ENCODE measurements around the gene TCF7L1. TPM values are rescaled to one million over a fixed set of nuclear protein-coding genes. Genes with fewer than 3 reads are reported as not detected.

Gene TCF7L1
- total RNA-seq, 2 experiments from 2014 or later = not detected

- peaks cover 15% of the 10 kb centered on the region for H3K27me3 Mint-ChIP-seq
- Histone ChIP-seq H3K9me3 (ENCODE audit: control insufficient read depth in 1 of 2, insufficient read depth in 1 of 2, low read length in 2 of 2) (no peaks in the 10 kb centered on the region), H3K36me3 (ENCODE audit: insufficient read depth, low read length) (no peaks in the 10 kb centered on the region), H3K27me3 (ENCODE audit: control insufficient read depth in 1 of 2, insufficient read depth in 2 of 2, low read length in 2 of 2) (no peaks in the 10 kb centered on the region), H3K4me3 (ENCODE audit: low read length) (no peak overlapping the region), H3K4me1 (ENCODE audit: insufficient read depth, low read length) (no peaks in the 10 kb centered on the region), H3K27ac (ENCODE audit: low read depth in 1 of 2, low read length in 2 of 2) (no peak overlapping the region)
- CTCF ChIA-PET = no interaction called here
- DNase-seq = no peak
- no peaks in the 10 kb centered on the region for H3K4me1 Mint-ChIP-seq (ENCODE audit: low read depth)
- TF ChIP-seq, protein P1, sequence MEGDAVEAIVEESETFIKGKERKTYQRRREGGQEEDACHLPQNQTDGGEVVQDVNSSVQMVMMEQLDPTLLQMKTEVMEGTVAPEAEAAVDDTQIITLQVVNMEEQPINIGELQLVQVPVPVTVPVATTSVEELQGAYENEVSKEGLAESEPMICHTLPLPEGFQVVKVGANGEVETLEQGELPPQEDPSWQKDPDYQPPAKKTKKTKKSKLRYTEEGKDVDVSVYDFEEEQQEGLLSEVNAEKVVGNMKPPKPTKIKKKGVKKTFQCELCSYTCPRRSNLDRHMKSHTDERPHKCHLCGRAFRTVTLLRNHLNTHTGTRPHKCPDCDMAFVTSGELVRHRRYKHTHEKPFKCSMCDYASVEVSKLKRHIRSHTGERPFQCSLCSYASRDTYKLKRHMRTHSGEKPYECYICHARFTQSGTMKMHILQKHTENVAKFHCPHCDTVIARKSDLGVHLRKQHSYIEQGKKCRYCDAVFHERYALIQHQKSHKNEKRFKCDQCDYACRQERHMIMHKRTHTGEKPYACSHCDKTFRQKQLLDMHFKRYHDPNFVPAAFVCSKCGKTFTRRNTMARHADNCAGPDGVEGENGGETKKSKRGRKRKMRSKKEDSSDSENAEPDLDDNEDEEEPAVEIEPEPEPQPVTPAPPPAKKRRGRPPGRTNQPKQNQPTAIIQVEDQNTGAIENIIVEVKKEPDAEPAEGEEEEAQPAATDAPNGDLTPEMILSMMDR (IDR thresholded peaks at IDR 0.05) = no peak
- no peak overlapping the region for H3K4me3 Mint-ChIP-seq
- H3K9me3 Mint-ChIP-seq = no peaks in the 10 kb centered on the region
- no peaks in the 10 kb centered on the region for H3K36me3 Mint-ChIP-seq (ENCODE audit: low read depth)
- intact Hi-C loops (cut with DNase I, micrococcal nuclease) = no loop called here
- H3K27ac Mint-ChIP-seq = no peak overlapping the region
- POLR2A ChIA-PET = interaction anchor here (0.8 kb wide), 1 partner anchor 143 kb away, joined by 3 read pairs; no protein-coding TSS in a partner anchor
- no peak for ATAC-seq (ENCODE audit: poor library complexity)
Observed at GRCh38 chr2:85166021-85166420, 32.8 kb downstream of the TCF7L1 start.

DNA sequence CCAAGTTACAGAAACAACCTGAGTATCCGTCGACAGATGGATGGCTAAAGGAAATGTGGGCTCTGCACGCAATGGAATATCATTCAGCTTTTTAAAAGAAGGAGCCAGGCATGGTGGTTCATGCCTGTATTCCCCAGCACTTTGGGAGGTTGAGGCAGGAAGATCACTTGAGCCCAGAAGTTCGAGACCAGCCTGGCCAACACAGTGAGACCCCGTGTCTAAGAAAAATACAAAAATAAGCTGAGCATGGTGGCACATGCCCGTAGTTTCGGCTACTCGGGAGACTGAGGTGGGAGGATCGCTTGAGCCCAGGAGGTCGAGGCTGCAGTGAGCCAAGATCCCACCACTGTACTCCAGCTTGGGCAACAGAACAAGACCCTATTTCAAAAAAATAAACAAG, 34.3 kb downstream of the TCF7L1 start:
- POLR2A ChIA-PET = interaction anchor here (0.6 kb wide), 1 partner anchor 150 kb away, joined by 3 read pairs; no protein-coding TSS in a partner anchor
- Mint-ChIP-seq H3K36me3 (ENCODE audit: low read depth) (no peaks in the 10 kb centered on the region), H3K27ac (no peak overlapping the region), H3K27me3 (peaks cover 9% of the 10 kb centered on the region), H3K4me3 (no peak overlapping the region), H3K9me3 (no peaks in the 10 kb centered on the region), H3K4me1 (ENCODE audit: low read depth) (no peaks in the 10 kb centered on the region)
- no peak for DNase-seq
- Histone ChIP-seq H3K9me3 (ENCODE audit: control insufficient read depth in 1 of 2, insufficient read depth in 1 of 2, low read length in 2 of 2) (peaks cover 0 to 11% of the 10 kb centered on the region in 2 experiments), H3K4me3 (ENCODE audit: low read length) (no peak overlapping the region), H3K27ac (ENCODE audit: low read depth in 1 of 2, low read length in 2 of 2) (no peak overlapping the region), H3K36me3 (ENCODE audit: insufficient read depth, low read length) (no peaks in the 10 kb centered on the region), H3K4me1 (ENCODE audit: insufficient read depth, low read length) (no peaks in the 10 kb centered on the region), H3K27me3 (ENCODE audit: control insufficient read depth in 1 of 2, insufficient read depth in 2 of 2, low read length in 2 of 2) (peaks cover 0 to 2% of the 10 kb centered on the region in 2 experiments)
- CTCF ChIA-PET = no interaction called here
- TF ChIP-seq, protein P1 (IDR thresholded peaks at IDR 0.05) = no peak
- intact Hi-C loops (cut with DNase I, micrococcal nuclease) = no loop called here
- ATAC-seq (ENCODE audit: poor library complexity) = no peak

DNA sequence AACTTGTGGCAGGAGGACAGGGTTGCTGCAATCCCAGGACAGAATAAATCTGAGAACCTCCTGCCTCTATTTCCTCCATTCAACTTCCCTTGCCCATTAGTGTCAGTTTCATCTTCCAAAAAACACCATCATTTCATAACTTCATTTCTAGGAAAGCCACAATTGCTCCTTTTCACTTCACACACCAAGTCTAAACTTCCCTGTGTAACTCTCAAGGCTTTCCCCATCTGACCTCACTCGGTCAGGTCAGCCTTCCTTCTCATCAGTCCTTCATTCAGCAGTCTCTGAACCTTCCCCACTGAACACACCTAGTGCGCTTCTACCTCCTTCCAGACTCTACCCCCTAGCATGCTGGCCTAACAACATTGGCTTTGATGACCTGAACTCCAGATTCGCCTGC, 35.8 kb downstream of the TCF7L1 start:
- Mint-ChIP-seq H3K27me3 (peaks cover 9% of the 10 kb centered on the region), H3K36me3 (ENCODE audit: low read depth) (no peaks in the 10 kb centered on the region), H3K4me3 (no peak overlapping the region), H3K27ac (no peak overlapping the region), H3K4me1 (ENCODE audit: low read depth) (no peaks in the 10 kb centered on the region), H3K9me3 (no peaks in the 10 kb centered on the region)
- Histone ChIP-seq H3K27ac (ENCODE audit: low read depth in 1 of 2, low read length in 2 of 2) (no peak overlapping the region), H3K36me3 (ENCODE audit: insufficient read depth, low read length) (no peaks in the 10 kb centered on the region), H3K4me1 (ENCODE audit: insufficient read depth, low read length) (no peaks in the 10 kb centered on the region), H3K27me3 (ENCODE audit: control insufficient read depth in 1 of 2, insufficient read depth in 2 of 2, low read length in 2 of 2) (peaks cover 0 to 2% of the 10 kb centered on the region in 2 experiments), H3K4me3 (ENCODE audit: low read length) (no peak overlapping the region), H3K9me3 (ENCODE audit: control insufficient read depth in 1 of 2, insufficient read depth in 1 of 2, low read length in 2 of 2) (peaks cover 0 to 12% of the 10 kb centered on the region in 2 experiments)
- intact Hi-C loops (cut with DNase I, micrococcal nuclease) = no loop called here
- DNase-seq (no peak), ATAC-seq (ENCODE audit: poor library complexity) (no peak)
- CTCF ChIA-PET = no interaction called here
- TF ChIP-seq, protein P1 (IDR thresholded peaks at IDR 0.05) = no peak
- POLR2A ChIA-PET = no interaction called here
